HepG2 (cell line): Measurements from ENCODE around the gene RPA1. TPM values are rescaled to one million over a fixed set of nuclear protein-coding genes. Genes with fewer than 3 reads are reported as not detected.
A peak's percentile ranks its signal among the peaks of the same experiment; 100 is the strongest.

Experiments
- ATAC-seq: fragments of 200-7000 bp; cut with Tn5 transposase; 3 replicates; pipeline ENCODE4 v1.9.1; 2020; ENCODE audit warnings: mild to moderate bottlenecking, moderate library complexity
- BruUV-seq: library from RNA; stranded (reverse); fragments of 400-500 nt; replicated peaks from 2 replicates; lab custom pipeline; 2021; lab: Mats Ljungman, UMichigan
- CTCF ChIA-PET: fragments of 300-600 bp; formaldehyde crosslinking; extraction: SDS; loops from one replicate; lab custom pipeline; 2021; ENCODE audit warnings: low total read pairs, inconsistent platforms, low intra/inter-chr PET ratio; lab: Yijun Ruan, JAX
- POLR2A ChIA-PET: fragments of 350-600 bp; sonication (Branson Sonifier 250); formaldehyde crosslinking; loops from one replicate; lab custom pipeline; 2020; ENCODE audit warnings: antibody characterized with exemption, inconsistent platforms; lab: Yijun Ruan, JAX
- DNase-seq: peaks from one replicate; pipeline ENCODE4 v3.0.0-alpha.2; 2015; ENCODE audit warnings: low spot score
- FAIRE-seq: peaks from 3 replicates; lab custom pipeline; 2011; peaks lifted over from hg19 to GRCh38; lab: Jason Lieb, UNC
- H2AFZ ChIP-seq: one replicate; pipeline ENCODE4 v1.6.1; 2011; ENCODE audit warnings: low read length, inconsistent platforms
- H3K27ac ChIP-seq: fragments of 300-600 bp; 3 replicates; pipeline ENCODE4 v1.8.0; 2011; ENCODE audit warnings: mixed run types, mild to moderate bottlenecking, mixed read lengths, low read length, inconsistent platforms; ENCODE audit not compliant: insufficient read depth; ENCODE audit errors: extremely low read length
- H3K27me3 ChIP-seq, 2 experiments: fragments of 200-600 bp in 1 of 2; 2 replicates in 1 of 2; 3 replicates in 1 of 2; pipeline versions ENCODE4 v1.6.0 to v1.8.0; 2011; ENCODE audit warnings: low read length in 2 of 2, mild to moderate bottlenecking in 2 of 2, moderate library complexity in 2 of 2, inconsistent platforms in 1 of 2; ENCODE audit not compliant: insufficient read depth in 2 of 2, control insufficient read depth in 1 of 2
- H3K36me3 ChIP-seq, 2 experiments: fragments of 200-600 bp in 1 of 2; replicated peaks in 1 of 2; 2 replicates in 1 of 2; 3 replicates in 1 of 2; pipeline versions ENCODE4 v1.5.1 to v1.8.0; 2011; ENCODE audit warnings: low read length in 2 of 2, inconsistent platforms in 1 of 2; ENCODE audit not compliant: insufficient read depth in 2 of 2, control insufficient read depth in 1 of 2
- H3K4me1 ChIP-seq: 2 replicates; pipeline ENCODE4 v1.5.1; 2012; ENCODE audit warnings: low read length, inconsistent platforms; ENCODE audit not compliant: insufficient read depth
- H3K4me2 ChIP-seq: 2 replicates; pipeline ENCODE4 v1.6.0; 2011; ENCODE audit warnings: low read depth, low read length, inconsistent platforms
- H3K4me3 ChIP-seq, 3 experiments: fragments of 200-600 bp in 1 of 3; sonication (generic), shearing (Covaris generic) in 1 of 3; replicated peaks in 1 of 3; 2 replicates each; pipeline ENCODE4 v1.5.1; 2011 to 2016; ENCODE audit warnings: low read length in 3 of 3, inconsistent platforms in 2 of 3, low read depth in 2 of 3, mild to moderate bottlenecking in 2 of 3, control low read depth in 1 of 3, mixed read lengths in 1 of 3; ENCODE audit not compliant: insufficient read depth in 1 of 3
- H3K79me2 ChIP-seq: one replicate; pipeline ENCODE4 v1.6.1; 2011; ENCODE audit warnings: low read length, inconsistent platforms; ENCODE audit not compliant: insufficient read depth
- H3K9ac ChIP-seq: 2 replicates; pipeline ENCODE4 v1.6.0; 2011; ENCODE audit warnings: mild to moderate bottlenecking, low read depth, low read length, inconsistent platforms; ENCODE audit not compliant: insufficient read depth
- H3K9me3 ChIP-seq: 2 replicates; pipeline ENCODE4 v1.5.1; 2012; ENCODE audit warnings: mild to moderate bottlenecking, low read length
- H4K20me1 ChIP-seq: 2 replicates; pipeline ENCODE4 v1.6.0; 2011; ENCODE audit warnings: inconsistent platforms, mild to moderate bottlenecking, low read length, moderate library complexity; ENCODE audit not compliant: insufficient read depth
- ATAD3A ChIP-seq: sonication (generic); formaldehyde crosslinking; IDR thresholded peaks from 2 replicates; pipeline ENCODE4 v1.4.0; 2020; ENCODE audit warnings: missing genetic modification reagents
- CENPX ChIP-seq: sonication (generic); formaldehyde crosslinking; IDR thresholded peaks from 2 replicates; pipeline ENCODE4 v1.9.0; 2021; ENCODE audit warnings: mild to moderate bottlenecking, missing genetic modification reagents, moderate library complexity
- FOXC1 ChIP-seq: sonication (generic); formaldehyde crosslinking; IDR thresholded peaks from 2 replicates; pipeline ENCODE4 v1.8.0; 2022; ENCODE audit warnings: mild to moderate bottlenecking, missing genetic modification reagents, borderline replicate concordance
- FOXO1 ChIP-seq: sonication (generic); formaldehyde crosslinking; IDR thresholded peaks from 2 replicates; pipeline ENCODE4 v1.4.0; 2020; ENCODE audit warnings: missing genetic modification reagents
- FUBP1 ChIP-seq: sonication (generic); formaldehyde crosslinking; IDR thresholded peaks from 2 replicates; pipeline ENCODE4 v1.5.1; 2020; ENCODE audit warnings: missing genetic modification reagents, mild to moderate bottlenecking, borderline replicate concordance
- TOE1 ChIP-seq: sonication (generic); formaldehyde crosslinking; IDR thresholded peaks from 2 replicates; pipeline ENCODE4 v1.4.0; 2020; ENCODE audit warnings: mild to moderate bottlenecking, missing genetic modification reagents
- TP53 ChIP-seq: sonication (generic); formaldehyde crosslinking; conservative IDR thresholded peaks from 2 replicates; pipeline ENCODE4 v1.4.0; 2020; ENCODE audit warnings: missing genetic modification reagents
- ZBTB7A ChIP-seq: sonication (generic); formaldehyde crosslinking; IDR thresholded peaks from 2 replicates; pipeline ENCODE4 v1.8.0; 2022; ENCODE audit warnings: mild to moderate bottlenecking, missing genetic modification reagents
- ZMYM4 ChIP-seq: sonication (generic); formaldehyde crosslinking; IDR thresholded peaks from 2 replicates; pipeline ENCODE4 v1.8.1; 2023; ENCODE audit warnings: mild to moderate bottlenecking, missing genetic modification reagents
- ZNF276 ChIP-seq: sonication (generic); formaldehyde crosslinking; IDR thresholded peaks from 2 replicates; pipeline ENCODE4 v1.4.0; 2020; ENCODE audit warnings: mild to moderate bottlenecking, low read depth, missing genetic modification reagents
- ZNF512B ChIP-seq: sonication (generic); formaldehyde crosslinking; IDR thresholded peaks from 2 replicates; pipeline ENCODE4 v1.5.1; 2020; ENCODE audit warnings: missing genetic modification reagents, mild to moderate bottlenecking, borderline replicate concordance
- ZNF558 ChIP-seq: sonication (generic); formaldehyde crosslinking; IDR thresholded peaks from 2 replicates; pipeline ENCODE4 v1.9.0; 2022; ENCODE audit warnings: mild to moderate bottlenecking, missing genetic modification reagents, borderline replicate concordance
- WGBS: methylation state at CpG from one replicate; pipeline ENCODE4 v1.1.6; 2017; ENCODE audit warnings: low lambda C conversion rate; 5-methylcytosine and 5-hydroxymethylcytosine counted together
- in situ Hi-C: cut with HindIII; loops from 2 replicates; pipeline ENCODE4 v1.10.0; 2017; ENCODE audit warnings: low pct_unique_long_range_greater_than_20kb; ENCODE audit not compliant: extremely low pct_ligation_motif_present
- intact Hi-C: fragments of 100-400 bp; cut with micrococcal nuclease; formaldehyde crosslinking; loops from one replicate; pipeline ENCODE4 v1.10.0; 2022; ENCODE audit not compliant: unreplicated experiment
- polyA plus RNA-seq, 8 experiments: library from polyadenylated mRNA; depleted of rRNA in 3 of 8; stranded (reverse) in 7 of 8; unstranded in 1 of 8; fragments of >200 nt; fragmentation: Illumina TruSeq in 4 of 8; extraction: Trizol in 4 of 8; gene quantifications; 2 replicates each; pipeline versions ENCODE4 v1.2.1 to v1.2.3, GENCODE V29; 2011 to 2016; ENCODE audit warnings: low read depth in 4 of 8, missing spikeins in 1 of 8, mixed read lengths in 1 of 8; ENCODE audit not compliant: insufficient read depth in 1 of 8
- total RNA-seq, 5 experiments: library from RNA; depleted of rRNA; stranded (reverse); fragments of >200 nt; fragmentation: Illumina TruSeq; extraction: Trizol; gene quantifications; 2 replicates each; pipeline ENCODE4 v1.2.3, GENCODE V29; 2016; ENCODE audit warnings: low read depth in 1 of 5

RPA1 gene
- total and polyA plus RNA-seq, 2 of the 13 experiments (the other 11 are each of a cell fraction or from before 2014, with no cell fraction given) = 13.9 to 37.6 TPM

- DNase-seq = no peak
- peaks cover 14 to 54% of the 10 kb centered on the region in 2 experiments for H3K36me3 ChIP-seq
These were observed 17.4 kb downstream of the RPA1 start for GRCh38 chr17:1847191-1847590.

GRCh38 chr17:1852327-1852726 lies 22.5 kb downstream of the RPA1 start:
- no peak overlapping the region for H3K27ac ChIP-seq
- H3K4me3 ChIP-seq = no peak overlapping the region
- DNase-seq (no peak), ATAC-seq (no peak), FAIRE-seq (no peak)
- intact Hi-C loops = no loop called here
- peaks cover 3 to 41% of the 10 kb centered on the region in 2 experiments for H3K36me3 ChIP-seq
- H4K20me1 ChIP-seq = no peaks in the 10 kb centered on the region
- 86% methylated on average over 6 of the region's 6 CpGs for WGBS
- no peaks in the 10 kb centered on the region for H3K9me3 ChIP-seq
- no peaks in the 10 kb centered on the region for H3K27me3 ChIP-seq
- H3K9ac ChIP-seq = no peak overlapping the region
- H3K4me1 ChIP-seq = peaks cover 17% of the 10 kb centered on the region
- no peak overlapping the region for H3K4me2 ChIP-seq
- H3K79me2 ChIP-seq = no peaks in the 10 kb centered on the region
- no peak overlapping the region for H2AFZ ChIP-seq
- no TSS peak for BruUV-seq
- ChIA-PET POLR2A (no interaction called here), CTCF (no interaction called here)
- in situ Hi-C loops = no loop called here
- TF ChIP-seq ZMYM4 (CRISPR knock-in tag) (peak; percentile 15; the same call in 1 of the 2 replicates), FUBP1 (no peak), ZNF512B (CRISPR knock-in tag) (no peak), TP53 (CRISPR knock-in tag) (no peak)

More at GRCh38 chr17:1847191-1847590, 17.4 kb downstream of the RPA1 start:
- Histone ChIP-seq H3K27me3 (no peaks in the 10 kb centered on the region), H3K4me2 (no peak overlapping the region), H3K27ac (no peak overlapping the region), H3K9ac (no peak overlapping the region), H3K4me1 (peaks cover 6% of the 10 kb centered on the region), H3K79me2 (no peaks in the 10 kb centered on the region)
- BruUV-seq = no TSS peak
- in situ Hi-C loops = no loop called here
- ChIA-PET CTCF (no interaction called here), POLR2A (no interaction called here)
- no peak for ATAC-seq
- 95% methylated on average over 3 of the region's 3 CpGs for WGBS
- TF ChIP-seq ATAD3A (CRISPR knock-in tag) (no peak), FOXC1 (CRISPR knock-in tag) (no peak), ZNF276 (CRISPR knock-in tag) (no peak), FOXO1 (CRISPR knock-in tag) (no peak), ZBTB7A (no peak), CENPX (CRISPR knock-in tag) (no peak), ZNF558 (CRISPR knock-in tag) (no peak), TOE1 (no peak)
- TF ChIP-seq, all 625 proteins: peak for 0
- no peaks in the 10 kb centered on the region for H3K9me3 ChIP-seq
- H3K4me3 ChIP-seq = no peak overlapping the region
- no peaks in the 10 kb centered on the region for H4K20me1 ChIP-seq
- no peak overlapping the region for H2AFZ ChIP-seq
- intact Hi-C loops = no loop called here
- no peak for FAIRE-seq
